ENCODE data around the gene IFI27L1.

- TF ChIP-seq CTCF (IDR thresholded peaks at IDR 0.05): no peak
- TF ChIP-seq POLR2A (IDR thresholded peaks at IDR 0.05): no peak
- TF ChIP-seq POLR2AphosphoS5 (IDR thresholded peaks at IDR 0.05; ENCODE audit: insufficient read depth in 1 of 2, low read depth in 1 of 2): no peak
These were observed 42.0 kb upstream of the IFI27L1 start for GRCh38 chr14:94038921-94039629.

All from vagina (tissue), 2 donors.